MM.1S (cell line): ENCODE results near the gene MPDU1.

Experiments
- DNase-seq: peaks from one replicate; pipeline ENCODE4 v3.0.0-alpha.2; 2015
- H2AFZ ChIP-seq: fragments of 300-600 bp; sonication (generic); 2 replicates; pipeline ENCODE4 v1.6.0; 2016; ENCODE audit warnings: antibody characterized with exemption, low read length
- H3F3A ChIP-seq: fragments of 300-600 bp; sonication (generic); 2 replicates; pipeline ENCODE4 v1.6.1; 2016; ENCODE audit warnings: mild to moderate bottlenecking, antibody characterized with exemption, low read length, moderate library complexity, mixed read lengths; ENCODE audit not compliant: insufficient read depth
- H3K27ac ChIP-seq: fragments of 300-600 bp; sonication (generic); 2 replicates; pipeline ENCODE4 v1.5.1; 2016; ENCODE audit warnings: mild to moderate bottlenecking, low read length
- H3K27me3 ChIP-seq: fragments of 300-600 bp; sonication (generic); replicated peaks from 2 replicates; pipeline ENCODE4 v1.6.0; 2016; ENCODE audit warnings: low read length; ENCODE audit not compliant: insufficient read depth
- H3K36me3 ChIP-seq: fragments of 300-600 bp; sonication (generic); replicated peaks from 2 replicates; pipeline ENCODE4 v1.6.1; 2016; ENCODE audit warnings: mild to moderate bottlenecking, low read length, mixed read lengths; ENCODE audit not compliant: insufficient read depth
- H3K4me1 ChIP-seq: fragments of 300-600 bp; sonication (generic); 2 replicates; pipeline ENCODE4 v1.6.1; 2016; ENCODE audit warnings: low read length, mixed read lengths
- H3K4me2 ChIP-seq: fragments of 300-600 bp; sonication (generic); 2 replicates; pipeline ENCODE4 v1.6.0; 2016; ENCODE audit warnings: low read depth, low read length
- H3K4me3 ChIP-seq: fragments of 300-600 bp; sonication (generic); 2 replicates; pipeline ENCODE4 v1.5.1; 2016; ENCODE audit warnings: low read length, mixed read lengths
- H3K79me2 ChIP-seq: fragments of 300-600 bp; sonication (generic); 2 replicates; pipeline ENCODE4 v1.6.1; 2016; ENCODE audit warnings: mixed run types, low read length, mixed read lengths
- H3K9ac ChIP-seq: fragments of 300-600 bp; sonication (generic); 2 replicates; pipeline ENCODE4 v1.6.1; 2016; ENCODE audit warnings: low read length, mixed read lengths
- H3K9me2 ChIP-seq: fragments of 300-600 bp; sonication (generic); replicated peaks from 2 replicates; pipeline ENCODE4 v1.6.1; 2016; ENCODE audit warnings: mild to moderate bottlenecking, low read length, mixed read lengths; ENCODE audit not compliant: insufficient read depth
- H3K9me3 ChIP-seq: fragments of 300-600 bp; sonication (generic); replicated peaks from 2 replicates; pipeline ENCODE4 v1.6.1; 2016; ENCODE audit warnings: mild to moderate bottlenecking, low read length, mixed read lengths; ENCODE audit not compliant: insufficient read depth
- H4K20me1 ChIP-seq: fragments of 300-600 bp; sonication (generic); 2 replicates; pipeline ENCODE4 v1.6.1; 2016; ENCODE audit warnings: mild to moderate bottlenecking, low read length, moderate library complexity, mixed read lengths; ENCODE audit not compliant: insufficient read depth
- EZH2 ChIP-seq: fragments of 300-600 bp; sonication (generic); optimal IDR thresholded peaks from 2 replicates; pipeline ENCODE3; 2017; ENCODE audit warnings: low read depth, mild to moderate bottlenecking, antibody characterized with exemption, low read length, mixed read lengths
- EZH2phosphoT487 ChIP-seq: fragments of 300-600 bp; sonication (generic); IDR thresholded peaks from 2 replicates; pipeline ENCODE4 v1.6.1; 2018; ENCODE audit warnings: antibody characterized with exemption, low read length
- TF ChIP-seq, protein P1 (sequence below): fragments of 300-600 bp; sonication (generic); IDR thresholded peaks from 2 replicates; pipeline ENCODE4 v1.5.1; 2016; ENCODE audit warnings: antibody characterized with exemption, low read length, mixed read lengths

Gene MPDU1

DNA sequence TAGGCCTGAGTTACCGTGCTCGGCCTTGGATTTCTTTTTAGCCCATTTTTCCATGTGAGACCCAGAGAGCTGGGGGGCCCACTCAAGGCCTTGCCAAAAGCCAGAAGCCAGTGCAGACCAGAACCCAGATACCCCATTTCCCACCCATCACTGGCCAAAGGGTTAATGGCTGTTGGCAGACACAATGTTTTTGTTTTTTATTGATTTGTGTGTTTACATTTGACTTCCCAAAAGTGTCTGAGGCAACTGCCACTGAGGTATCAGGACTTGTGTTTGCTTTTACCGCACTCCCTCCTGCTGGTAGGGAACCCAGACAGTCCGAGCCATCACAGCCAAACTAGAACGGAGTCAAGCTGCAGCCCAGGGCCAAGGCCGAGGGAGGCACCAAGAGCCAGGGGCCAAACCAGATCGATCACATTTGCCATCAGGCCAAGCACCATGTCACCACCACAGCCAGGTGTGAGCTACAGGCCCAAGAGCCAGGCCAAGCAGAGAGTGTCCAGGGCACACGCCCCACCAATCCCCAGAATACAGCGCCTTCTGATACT, 42.5 kb upstream of the MPDU1 start:
- no peaks in the 10 kb centered on the region for H3K9me2 ChIP-seq
- no peaks in the 10 kb centered on the region for H3K4me1 ChIP-seq
- H3K27ac ChIP-seq: no peak overlapping the region
- H2AFZ ChIP-seq: no peak overlapping the region
- DNase-seq: no peak
- TF ChIP-seq EZH2 (no peak), EZH2phosphoT487 (no peak)
- TF ChIP-seq, protein P1, sequence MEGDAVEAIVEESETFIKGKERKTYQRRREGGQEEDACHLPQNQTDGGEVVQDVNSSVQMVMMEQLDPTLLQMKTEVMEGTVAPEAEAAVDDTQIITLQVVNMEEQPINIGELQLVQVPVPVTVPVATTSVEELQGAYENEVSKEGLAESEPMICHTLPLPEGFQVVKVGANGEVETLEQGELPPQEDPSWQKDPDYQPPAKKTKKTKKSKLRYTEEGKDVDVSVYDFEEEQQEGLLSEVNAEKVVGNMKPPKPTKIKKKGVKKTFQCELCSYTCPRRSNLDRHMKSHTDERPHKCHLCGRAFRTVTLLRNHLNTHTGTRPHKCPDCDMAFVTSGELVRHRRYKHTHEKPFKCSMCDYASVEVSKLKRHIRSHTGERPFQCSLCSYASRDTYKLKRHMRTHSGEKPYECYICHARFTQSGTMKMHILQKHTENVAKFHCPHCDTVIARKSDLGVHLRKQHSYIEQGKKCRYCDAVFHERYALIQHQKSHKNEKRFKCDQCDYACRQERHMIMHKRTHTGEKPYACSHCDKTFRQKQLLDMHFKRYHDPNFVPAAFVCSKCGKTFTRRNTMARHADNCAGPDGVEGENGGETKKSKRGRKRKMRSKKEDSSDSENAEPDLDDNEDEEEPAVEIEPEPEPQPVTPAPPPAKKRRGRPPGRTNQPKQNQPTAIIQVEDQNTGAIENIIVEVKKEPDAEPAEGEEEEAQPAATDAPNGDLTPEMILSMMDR: no peak
- no peak overlapping the region for H3K4me3 ChIP-seq
- no peaks in the 10 kb centered on the region for H4K20me1 ChIP-seq
- H3K36me3 ChIP-seq: no peaks in the 10 kb centered on the region
- no peaks in the 10 kb centered on the region for H3F3A ChIP-seq
- H3K9me3 ChIP-seq: no peaks in the 10 kb centered on the region
- peaks cover 11% of the 10 kb centered on the region; the same call in 1 of the 2 replicates for H3K27me3 ChIP-seq
- no peak overlapping the region for H3K9ac ChIP-seq
- no peaks in the 10 kb centered on the region for H3K79me2 ChIP-seq
- no peak overlapping the region for H3K4me2 ChIP-seq

- Histone ChIP-seq H3K9ac (no peak overlapping the region), H4K20me1 (no peaks in the 10 kb centered on the region), H3K36me3 (no peaks in the 10 kb centered on the region), H3K79me2 (no peaks in the 10 kb centered on the region), H3F3A (no peaks in the 10 kb centered on the region), H3K4me1 (no peaks in the 10 kb centered on the region), H3K27ac (no peak overlapping the region), H3K9me2 (no peaks in the 10 kb centered on the region), H2AFZ (no peak overlapping the region), H3K4me2 (no peak overlapping the region), H3K27me3 (peaks cover 7% of the 10 kb centered on the region), H3K9me3 (no peaks in the 10 kb centered on the region), H3K4me3 (no peak overlapping the region)
- TF ChIP-seq, protein P1: no peak
- TF ChIP-seq EZH2: no peak
- TF ChIP-seq EZH2phosphoT487: no peak
- DNase-seq: no peak
Observed at GRCh38 chr17:7544911-7545310, 38.7 kb upstream of the MPDU1 start.

DNA sequence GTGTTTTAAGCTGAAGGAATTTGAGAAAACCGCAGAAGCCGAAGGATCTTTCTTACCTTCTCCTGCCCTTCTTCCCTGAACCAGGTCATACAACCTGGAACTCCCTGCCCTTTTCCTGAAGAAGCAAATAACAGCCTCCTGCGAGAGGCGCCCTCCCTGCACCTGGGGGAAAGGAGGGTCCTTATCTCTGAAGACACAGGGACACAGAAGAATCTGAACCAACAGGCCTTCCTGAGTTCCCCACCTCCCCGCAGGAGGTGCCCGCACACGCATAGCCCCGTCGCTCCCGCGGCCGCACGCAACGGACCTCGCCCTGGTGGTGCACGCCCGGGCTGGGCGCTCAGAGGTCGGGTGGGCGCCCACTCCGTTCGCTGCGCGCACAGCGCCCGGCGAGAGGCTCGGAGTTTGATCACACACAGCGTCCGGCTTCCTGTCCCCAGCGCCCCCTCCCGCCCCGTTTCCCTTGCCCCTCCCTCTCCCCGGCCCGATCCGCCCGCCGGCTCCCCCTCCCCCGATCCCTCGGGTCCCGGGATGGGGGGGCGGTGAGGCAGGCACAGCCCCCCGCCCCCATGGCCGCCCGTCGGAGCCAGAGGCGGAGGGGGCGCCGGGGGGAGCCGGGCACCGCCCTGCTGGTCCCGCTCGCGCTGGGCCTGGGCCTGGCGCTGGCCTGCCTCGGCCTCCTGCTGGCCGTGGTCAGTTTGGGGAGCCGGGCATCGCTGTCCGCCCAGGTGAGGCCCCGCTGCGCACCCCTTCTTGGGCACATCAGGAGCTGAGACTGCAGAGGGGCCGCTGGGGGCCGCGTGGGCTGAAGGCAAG, 34.9 kb upstream of the MPDU1 start, which contains the start of gene TNFSF12:
TSS of gene TNFSF12 (plus strand) at position 474 of the 816 bp plus-strand sequence. CDS start at position 570, 96 bp downstream.
- no peaks in the 10 kb centered on the region for H4K20me1 ChIP-seq
- peaks cover 18% of the 10 kb centered on the region for H3F3A ChIP-seq
- H3K79me2 ChIP-seq: no peaks in the 10 kb centered on the region
- no peak for TF ChIP-seq EZH2phosphoT487
- TF ChIP-seq, protein P1: no peak
- H3K27ac ChIP-seq: no peak within 1 kb of the TSS
- peaks cover 16% of the 10 kb centered on the region for H3K4me1 ChIP-seq
- no peaks in the 10 kb centered on the region for H3K36me3 ChIP-seq
- H3K4me2 ChIP-seq: peak within 1 kb of the TSS; percentile 57; the same call in 1 of the 2 replicates
- no peak within 1 kb of the TSS for H3K9ac ChIP-seq
- no peak for DNase-seq
- 0 out of 2 replicates have a peak within 1 kb of the TSS, but pooled peaks have one; percentile 34 for H2AFZ ChIP-seq
- peaks cover 7% of the 10 kb centered on the region for H3K27me3 ChIP-seq
- no peaks in the 10 kb centered on the region for H3K9me3 ChIP-seq
- H3K4me3 ChIP-seq: peak within 1 kb of the TSS; percentile 35
- no peaks in the 10 kb centered on the region for H3K9me2 ChIP-seq
